Tibial nerve (tissue), 4 donors: Measurements from ENCODE around the gene MFRP.

Experiments
- CTCF ChIP-seq, 5 experiments: fragments of 200-600 bp in 3 of 5; fragments of 450-650 bp in 2 of 5; sonication (generic) in 3 of 5; IDR thresholded peaks; one replicate each; pipeline ENCODE4 v1.5.1; 2016 to 2019; ENCODE audit warnings: antibody characterized with exemption in 5 of 5, mild to moderate bottlenecking in 3 of 5, moderate library complexity in 2 of 5
- EP300 ChIP-seq, 2 donors: sonication (generic); formaldehyde crosslinking; IDR thresholded peaks; one replicate each; pipeline ENCODE4 v1.6.1; 2017; ENCODE audit warnings: antibody characterized with exemption in 2 of 2, mild to moderate bottlenecking in 1 of 2
- POLR2A ChIP-seq, 2 donors: fragments of 450-650 bp; IDR thresholded peaks; one replicate each; pipeline ENCODE4 v1.6.1; 2017; ENCODE audit warnings: antibody characterized with exemption in 2 of 2, mild to moderate bottlenecking in 2 of 2, moderate library complexity in 2 of 2

GRCh38 chr11:119338318-119338890 is 8.1 kb downstream of the MFRP start:
- TF ChIP-seq CTCF (IDR thresholded peaks at IDR 0.05), result peak; percentile 73 to 89 (median 84)
- no peak for TF ChIP-seq POLR2A (IDR thresholded peaks at IDR 0.05)
- no peak for TF ChIP-seq EP300 (IDR thresholded peaks at IDR 0.05)
